GM12878 (cell line): ENCODE data around the gene LMOD1. TPM values are rescaled to one million over a fixed set of nuclear protein-coding genes. Genes with fewer than 3 reads are reported as not detected.

Source experiments
- ATAC-seq: fragments of 200-7000 bp; cut with Tn5 transposase; 3 replicates; pipeline ENCODE4 v1.9.1; 2020; ENCODE audit warnings: mild to moderate bottlenecking, moderate library complexity
- BruUV-seq: library from RNA; stranded (reverse); fragments of 400-500 nt; replicated peaks from 2 replicates; lab custom pipeline; 2021; lab: Mats Ljungman, UMichigan
- CTCF ChIA-PET: fragments of 300-600 bp; sonication (Branson Sonifier 250); formaldehyde crosslinking; extraction: SDS; loops from one replicate; lab custom pipeline; 2021; ENCODE audit warnings: inconsistent platforms; lab: Yijun Ruan, JAX
- POLR2A ChIA-PET: fragments of 350-600 bp; formaldehyde crosslinking; extraction: SDS; loops from one replicate; lab custom pipeline; 2021; ENCODE audit warnings: inconsistent platforms; lab: Charles Lee
- RAD21 ChIA-PET: fragments of 300-600 bp; sonication (Branson Sonifier 250); formaldehyde crosslinking; loops from one replicate; lab custom pipeline; 2023; ENCODE audit warnings: antibody characterized with exemption; ENCODE audit not compliant: unreplicated experiment; lab: Charles Lee
- SMC1A ChIA-PET: fragments of 300-600 bp; sonication (Branson Sonifier 250); formaldehyde crosslinking; loops from one replicate; lab custom pipeline; 2023; ENCODE audit not compliant: unreplicated experiment, uncharacterized antibody; lab: Charles Lee
- DNase-seq: peaks from one replicate; pipeline ENCODE4 v3.0.0-alpha.2; 2011; ENCODE audit warnings: low read depth, low spot score
- FAIRE-seq: peaks from 3 replicates; lab custom pipeline; 2011; peaks lifted over from hg19 to GRCh38; lab: Jason Lieb, UNC
- H2AFZ ChIP-seq: 2 replicates; pipeline ENCODE4 v1.6.0; 2011; ENCODE audit warnings: low read depth, low read length, control low read depth; ENCODE audit not compliant: control insufficient read depth
- H3K27ac ChIP-seq: 2 replicates; pipeline ENCODE4 v1.5.1; 2011; ENCODE audit warnings: control low read depth; ENCODE audit not compliant: control insufficient read depth, insufficient read depth
- H3K27me3 ChIP-seq, 2 experiments: replicated peaks in 1 of 2; 2 replicates each; pipeline versions ENCODE4 v1.6.0 to v1.6.1; 2011; ENCODE audit warnings: low read length in 1 of 2; ENCODE audit not compliant: control insufficient read depth in 2 of 2, insufficient read depth in 2 of 2
- H3K36me3 ChIP-seq, 2 experiments: 2 replicates each; pipeline ENCODE4 v1.5.1; 2011; ENCODE audit warnings: low read length in 1 of 2; ENCODE audit not compliant: control insufficient read depth in 2 of 2, insufficient read depth in 2 of 2
- H3K4me1 ChIP-seq: 2 replicates; pipeline ENCODE4 v1.6.1; 2011; ENCODE audit warnings: mild to moderate bottlenecking, low read length, moderate library complexity, mixed read lengths; ENCODE audit not compliant: control insufficient read depth, insufficient read depth
- H3K4me2 ChIP-seq: 2 replicates; pipeline ENCODE4 v1.6.0; 2011; ENCODE audit warnings: control low read depth; ENCODE audit not compliant: control insufficient read depth, insufficient read depth
- H3K4me3 ChIP-seq: fragments of 200-600 bp; sonication (generic); 2 replicates; pipeline ENCODE4 v1.5.1; 2016
- H3K79me2 ChIP-seq: 2 replicates; pipeline ENCODE4 v1.6.0; 2011; ENCODE audit warnings: low read length; ENCODE audit not compliant: control insufficient read depth, insufficient read depth
- H3K9ac ChIP-seq: 2 replicates; pipeline ENCODE4 v1.8.0; 2011; ENCODE audit warnings: low read length, control low read depth, mixed read lengths; ENCODE audit not compliant: control insufficient read depth, insufficient read depth
- H3K9me3 ChIP-seq: replicated peaks from 3 replicates; pipeline ENCODE4 v1.5.1; 2011; ENCODE audit warnings: mild to moderate bottlenecking, low read length; ENCODE audit not compliant: control insufficient read depth, insufficient read depth
- H4K20me1 ChIP-seq: 2 replicates; pipeline ENCODE4 v1.6.0; 2011; ENCODE audit not compliant: control insufficient read depth, insufficient read depth
- NRF1 ChIP-seq: conservative IDR thresholded peaks from 2 replicates; pipeline ENCODE4 v1.6.1; 2011; ENCODE audit warnings: mild to moderate bottlenecking, low read depth, low read length, improper control_type of control experiment
- RUNX3 ChIP-seq: IDR thresholded peaks from 2 replicates; pipeline ENCODE4 v1.6.1; 2012; ENCODE audit warnings: low read length, inconsistent platforms
- SRF ChIP-seq, 2 experiments: IDR thresholded peaks; 2 replicates each; pipeline ENCODE4 v1.6.1; 2011; ENCODE audit warnings: low read depth in 2 of 2, low read length in 2 of 2, mild to moderate bottlenecking in 1 of 2, moderate library complexity in 1 of 2
- YBX1 ChIP-seq: fragments of 450-650 bp; IDR thresholded peaks from 2 replicates; pipeline ENCODE4 v1.6.1; 2016; ENCODE audit warnings: antibody characterized with exemption
- ZNF274 ChIP-seq: IDR thresholded peaks from one replicate; pipeline ENCODE4 v1.8.0; 2011; ENCODE audit not compliant: insufficient read length, insufficient read depth
- ZNF687 ChIP-seq: fragments of 450-650 bp; IDR thresholded peaks from 2 replicates; pipeline ENCODE4 v1.6.1; 2017; ENCODE audit warnings: mild to moderate bottlenecking, moderate library complexity
- WGBS: methylation state at CpG from one replicate; pipeline ENCODE4 v1.1.6; 2016; ENCODE audit warnings: low lambda C conversion rate; ENCODE audit not compliant: insufficient replicate concordance, insufficient coverage; ENCODE audit errors: missing lambda C conversion rate; 5-methylcytosine and 5-hydroxymethylcytosine counted together
- in situ Hi-C: fragments of 300-500 bp; cut with MboI; formaldehyde crosslinking; loops from 9 replicates; pipeline ENCODE4 v1.14.3; 2018; ENCODE audit warnings: mixed read lengths
- intact Hi-C: fragments of 100-400 bp; cut with micrococcal nuclease; formaldehyde crosslinking; loops from one replicate; pipeline ENCODE4 v1.14.2; 2022; ENCODE audit not compliant: unreplicated experiment
- polyA plus RNA-seq, 11 experiments: library from polyadenylated mRNA; depleted of rRNA in 4 of 11; unstranded in 6 of 11; stranded (reverse) in 5 of 11; fragments of >200 nt; fragmentation: Nextera tagmentation in 4 of 11; fragmentation: Illumina TruSeq in 1 of 11; extraction: Ambion mirVana in 4 of 11; extraction: Trizol in 1 of 11; gene quantifications; 1 replicate in 1 of 11; 2 replicates in 10 of 11; pipeline versions ENCODE4 v1.2.1 to v1.2.3, GENCODE V29; 2011 to 2016; ENCODE audit warnings: inconsistent platforms in 2 of 11, missing spikeins in 2 of 11, low read depth in 1 of 11
- total RNA-seq, 4 experiments: library from RNA; depleted of rRNA in 3 of 4; stranded (reverse); fragments of >200 nt in 3 of 4; fragmentation: Illumina TruSeq in 1 of 4; extraction: Trizol in 1 of 4; gene quantifications; 2 replicates each; pipeline versions ENCODE4 v1.2.1 to v1.2.3, GENCODE V29; 2013 to 2021
- TF ChIP-seq, protein P1 (sequence below): fragments of 450-650 bp; IDR thresholded peaks from 2 replicates; pipeline ENCODE4 v1.6.1; 2017; ENCODE audit warnings: mild to moderate bottlenecking
- TF ChIP-seq, protein P2 (sequence below): fragments of 450-650 bp; IDR thresholded peaks from 2 replicates; pipeline ENCODE4 v1.6.1; 2018; ENCODE audit warnings: borderline replicate concordance, mild to moderate bottlenecking; ENCODE audit not compliant: partially characterized antibody

Gene LMOD1
- total and polyA plus RNA-seq, 10 of the 15 experiments (the other 5 are each of a cell fraction or from before 2014, with no cell fraction given) = 0.15 TPM; not detected in 9

GRCh38 chr1:201945863-201946223, 505 bp downstream of the LMOD1 start:
- H3K36me3 ChIP-seq = no peaks in the 10 kb centered on the region
- no peaks in the 10 kb centered on the region for H4K20me1 ChIP-seq
- no peak overlapping the region for H3K27ac ChIP-seq
- intact Hi-C loops (no loop called here), in situ Hi-C loops (no loop called here)
- no peaks in the 10 kb centered on the region for H3K4me1 ChIP-seq
- H3K27me3 ChIP-seq = peaks cover 13 to 17% of the 10 kb centered on the region in 2 experiments
- ATAC-seq (no peak), FAIRE-seq (no peak), DNase-seq (no peak)
- TF ChIP-seq, protein P1, sequence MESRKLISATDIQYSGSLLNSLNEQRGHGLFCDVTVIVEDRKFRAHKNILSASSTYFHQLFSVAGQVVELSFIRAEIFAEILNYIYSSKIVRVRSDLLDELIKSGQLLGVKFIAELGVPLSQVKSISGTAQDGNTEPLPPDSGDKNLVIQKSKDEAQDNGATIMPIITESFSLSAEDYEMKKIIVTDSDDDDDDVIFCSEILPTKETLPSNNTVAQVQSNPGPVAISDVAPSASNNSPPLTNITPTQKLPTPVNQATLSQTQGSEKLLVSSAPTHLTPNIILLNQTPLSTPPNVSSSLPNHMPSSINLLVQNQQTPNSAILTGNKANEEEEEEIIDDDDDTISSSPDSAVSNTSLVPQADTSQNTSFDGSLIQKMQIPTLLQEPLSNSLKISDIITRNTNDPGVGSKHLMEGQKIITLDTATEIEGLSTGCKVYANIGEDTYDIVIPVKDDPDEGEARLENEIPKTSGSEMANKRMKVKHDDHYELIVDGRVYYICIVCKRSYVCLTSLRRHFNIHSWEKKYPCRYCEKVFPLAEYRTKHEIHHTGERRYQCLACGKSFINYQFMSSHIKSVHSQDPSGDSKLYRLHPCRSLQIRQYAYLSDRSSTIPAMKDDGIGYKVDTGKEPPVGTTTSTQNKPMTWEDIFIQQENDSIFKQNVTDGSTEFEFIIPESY = no peak
- TF ChIP-seq SRF (IDR thresholded peaks at IDR 0.05; ENCODE audit: low read depth in 2 of 2, low read length in 2 of 2) = no peak
- no peak for TF ChIP-seq NRF1
- TF ChIP-seq ZNF687 = no peak
- TF ChIP-seq, protein P2, sequence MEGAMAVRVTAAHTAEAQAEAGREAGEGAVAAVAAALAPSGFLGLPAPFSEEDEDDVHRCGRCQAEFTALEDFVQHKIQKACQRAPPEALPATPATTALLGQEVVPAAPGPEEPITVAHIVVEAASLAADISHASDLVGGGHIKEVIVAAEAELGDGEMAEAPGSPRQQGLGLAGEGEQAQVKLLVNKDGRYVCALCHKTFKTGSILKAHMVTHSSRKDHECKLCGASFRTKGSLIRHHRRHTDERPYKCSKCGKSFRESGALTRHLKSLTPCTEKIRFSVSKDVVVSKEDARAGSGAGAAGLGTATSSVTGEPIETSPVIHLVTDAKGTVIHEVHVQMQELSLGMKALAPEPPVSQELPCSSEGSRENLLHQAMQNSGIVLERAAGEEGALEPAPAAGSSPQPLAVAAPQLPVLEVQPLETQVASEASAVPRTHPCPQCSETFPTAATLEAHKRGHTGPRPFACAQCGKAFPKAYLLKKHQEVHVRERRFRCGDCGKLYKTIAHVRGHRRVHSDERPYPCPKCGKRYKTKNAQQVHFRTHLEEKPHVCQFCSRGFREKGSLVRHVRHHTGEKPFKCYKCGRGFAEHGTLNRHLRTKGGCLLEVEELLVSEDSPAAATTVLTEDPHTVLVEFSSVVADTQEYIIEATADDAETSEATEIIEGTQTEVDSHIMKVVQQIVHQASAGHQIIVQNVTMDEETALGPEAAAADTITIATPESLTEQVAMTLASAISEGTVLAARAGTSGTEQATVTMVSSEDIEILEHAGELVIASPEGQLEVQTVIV = no peak
- TF ChIP-seq RUNX3 = no peak
- TF ChIP-seq YBX1 = no peak
- no peak for TF ChIP-seq ZNF274
- BruUV-seq = no TSS peak
- no peaks in the 10 kb centered on the region for H3K9me3 ChIP-seq
- H3K79me2 ChIP-seq = no peaks in the 10 kb centered on the region
- no peak overlapping the region for H3K4me2 ChIP-seq
- RAD21 ChIA-PET = no interaction called here
- 42% methylated on average over 10 of the region's 10 CpGs for WGBS
- no peak overlapping the region for H2AFZ ChIP-seq
- SMC1A ChIA-PET = no interaction called here
- H3K4me3 ChIP-seq = no peak overlapping the region
- POLR2A ChIA-PET = no interaction called here
- CTCF ChIA-PET = interaction anchor here (1.6 to 2.8 kb wide), 2 partner anchors 28 to 50 kb away, joined by 3 to 9 read pairs; no protein-coding TSS in a partner anchor
- H3K9ac ChIP-seq = no peak overlapping the region
